HG03039 (cell line): Measurements from ENCODE around the gene RAB26.
"Not testable (repeated sequence)": the region's sequence is repeated elsewhere in the genome, so short reads cannot be mapped to it uniquely, and the experiment has no call there.

Experiments used
- ATAC-seq: cut with Tn5 transposase; IDR thresholded peaks from one replicate; pipeline ENCODE4 v1.9.1; 2021; ENCODE audit warnings: mild to moderate bottlenecking, moderate library complexity; ENCODE audit not compliant: unreplicated experiment

Gene RAB26

GRCh38 chr16:2116428-2116827 lies 32.0 kb upstream of the RAB26 start:
- ATAC-seq, result not testable (repeated sequence)

- not testable (repeated sequence) for ATAC-seq
Measured at GRCh38 chr16:2117341-2117740, 31.1 kb upstream of the RAB26 start.

GRCh38 chr16:2117960-2118722 lies 30.3 kb upstream of the RAB26 start:
- ATAC-seq, result not testable (repeated sequence)

- not testable (repeated sequence) for ATAC-seq
Measured at GRCh38 chr16:2121325-2121724, 27.1 kb upstream of the RAB26 start.

- no peak for ATAC-seq
Measured at GRCh38 chr16:2121853-2122252, 26.6 kb upstream of the RAB26 start.

- no peak for ATAC-seq
Measured at GRCh38 chr16:2122429-2122828, 26.0 kb upstream of the RAB26 start.

GRCh38 chr16:2122934-2123683 lies 25.3 kb upstream of the RAB26 start:
- not testable (repeated sequence) for ATAC-seq

GRCh38 chr16:2123706-2124376 lies 24.6 kb upstream of the RAB26 start:
- not testable (repeated sequence) for ATAC-seq

- not testable (repeated sequence) for ATAC-seq
Measured at GRCh38 chr16:2124377-2124693, 24.1 kb upstream of the RAB26 start.

- ATAC-seq, result not testable (repeated sequence)
Measured at GRCh38 chr16:2124694-2125444, 23.6 kb upstream of the RAB26 start.

- ATAC-seq, result not testable (repeated sequence)
Measured at GRCh38 chr16:2125609-2126008, 22.8 kb upstream of the RAB26 start.

- ATAC-seq, result not testable (repeated sequence)
Measured at GRCh38 chr16:2126161-2126743, 22.2 kb upstream of the RAB26 start.

GRCh38 chr16:2126928-2127556 lies 21.4 kb upstream of the RAB26 start:
- not testable (repeated sequence) for ATAC-seq

GRCh38 chr16:2127630-2128280 lies 20.7 kb upstream of the RAB26 start:
- ATAC-seq, result not testable (repeated sequence)

GRCh38 chr16:2129251-2129650 lies 19.2 kb upstream of the RAB26 start:
- ATAC-seq, result not testable (repeated sequence)

- not testable (repeated sequence) for ATAC-seq
Measured at GRCh38 chr16:2129890-2130447, 18.5 kb upstream of the RAB26 start.

- ATAC-seq, result not testable (repeated sequence)
Measured at GRCh38 chr16:2133797-2134196, 14.6 kb upstream of the RAB26 start.

GRCh38 chr16:2135071-2135470 lies 13.4 kb upstream of the RAB26 start:
- not testable (repeated sequence) for ATAC-seq
